GM19351 (cell line): ENCODE measurements around the gene RAPGEF4.

ENCODE experiments used
- ATAC-seq: cut with Tn5 transposase; IDR thresholded peaks from one replicate; pipeline ENCODE4 v1.9.1; 2021; ENCODE audit warnings: mild to moderate bottlenecking, moderate library complexity; ENCODE audit not compliant: unreplicated experiment

The RAPGEF4 gene

DNA sequence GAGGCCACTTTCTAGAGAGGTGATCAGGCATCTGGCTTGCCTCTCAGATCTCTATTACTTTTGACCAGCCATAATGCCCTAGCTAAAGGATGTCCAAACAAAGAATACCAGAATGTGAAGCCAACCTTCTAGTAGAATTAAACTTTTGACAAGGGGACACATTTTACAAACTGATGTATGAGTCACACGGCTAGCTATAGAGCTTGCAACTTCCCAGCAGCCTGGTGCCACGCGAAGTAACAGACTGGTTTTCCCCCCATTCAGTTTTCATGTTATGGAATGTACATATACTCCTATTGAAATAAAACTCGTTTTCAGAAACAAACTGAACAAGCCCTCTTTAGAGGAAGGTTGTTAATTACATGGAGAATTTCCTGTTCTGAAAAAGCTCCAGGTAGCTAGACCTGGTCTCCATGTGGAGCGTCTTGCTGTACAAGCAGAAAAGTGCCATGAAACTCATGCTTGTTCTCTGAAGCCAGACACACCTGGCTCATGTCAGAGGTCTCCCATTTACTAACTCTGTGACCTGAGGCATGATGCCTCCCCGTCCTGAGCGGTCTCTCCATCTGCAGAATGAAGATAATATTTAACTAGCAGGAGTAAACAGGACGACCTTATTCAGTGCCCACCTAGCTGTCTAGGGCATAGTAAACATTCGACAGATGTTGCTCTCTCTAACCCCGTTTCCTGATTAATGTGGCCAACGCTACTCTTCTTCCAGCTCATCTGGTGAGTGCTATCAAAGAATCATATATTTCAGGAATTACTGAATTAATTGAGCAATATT lies 258.5 kb downstream of the RAPGEF4 start:
- ATAC-seq = no peak

DNA sequence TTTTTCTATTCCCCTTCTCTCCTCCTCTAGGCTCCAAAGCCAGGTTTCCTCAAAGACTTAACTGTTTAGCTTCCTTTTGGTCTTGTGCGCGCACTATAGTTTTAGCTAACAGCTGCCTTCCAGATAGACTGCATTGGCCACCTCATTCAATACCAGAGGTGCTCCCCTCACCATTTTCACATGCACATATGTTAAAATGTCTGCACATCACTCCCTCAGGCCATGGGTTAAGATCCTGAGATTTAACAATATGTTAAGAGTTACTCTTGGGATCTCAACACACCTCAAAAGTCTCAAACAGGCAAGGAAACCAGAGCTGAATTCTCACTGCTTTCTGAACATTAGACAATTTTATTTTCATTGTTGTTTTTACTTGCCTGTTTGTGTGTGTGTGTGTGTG lies 259.2 kb downstream of the RAPGEF4 start:
- ATAC-seq = no peak

DNA sequence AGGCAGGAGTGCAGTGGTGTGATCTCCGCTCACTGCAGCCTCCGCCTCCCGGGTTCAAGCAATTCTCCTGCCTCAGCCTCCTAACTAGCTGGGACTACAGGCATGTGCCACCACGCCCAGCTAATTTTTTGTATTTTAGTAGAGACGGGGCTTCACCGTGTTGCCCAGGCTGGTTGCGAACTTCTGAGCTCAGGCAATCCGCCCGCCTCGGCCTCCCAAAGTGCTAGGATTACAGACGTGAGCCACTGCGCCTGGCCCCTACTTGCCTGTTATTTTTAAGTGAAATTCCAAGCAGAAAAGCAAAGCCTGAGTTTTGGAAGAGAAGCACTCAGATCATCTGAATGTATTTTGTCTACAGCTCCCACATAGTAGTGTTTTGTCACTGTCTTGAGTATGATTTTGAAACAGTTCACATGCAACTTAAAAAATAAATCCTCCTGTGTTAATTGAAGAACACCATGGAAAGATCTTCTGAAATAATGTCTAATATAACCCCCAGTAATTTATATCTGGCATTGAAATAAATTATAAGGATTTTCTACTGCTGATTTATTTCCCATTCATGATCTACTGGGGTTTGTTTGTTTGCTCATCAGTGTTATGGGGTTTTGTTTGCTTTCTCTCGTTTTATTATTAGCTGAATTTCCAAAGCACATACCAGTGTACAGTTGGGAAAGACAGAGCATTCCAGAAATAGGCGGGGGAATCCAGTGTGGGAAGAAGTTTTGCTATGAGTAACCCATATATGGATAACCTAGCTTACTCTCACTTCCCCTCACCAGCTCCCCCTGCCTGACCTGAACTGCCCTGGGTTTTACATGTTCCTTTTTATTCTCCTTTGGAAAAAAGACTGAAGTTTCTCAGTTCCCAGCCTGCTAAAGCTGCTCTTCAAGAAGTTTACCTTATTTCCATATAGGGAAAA lies 259.9 kb downstream of the RAPGEF4 start:
- no peak for ATAC-seq

DNA sequence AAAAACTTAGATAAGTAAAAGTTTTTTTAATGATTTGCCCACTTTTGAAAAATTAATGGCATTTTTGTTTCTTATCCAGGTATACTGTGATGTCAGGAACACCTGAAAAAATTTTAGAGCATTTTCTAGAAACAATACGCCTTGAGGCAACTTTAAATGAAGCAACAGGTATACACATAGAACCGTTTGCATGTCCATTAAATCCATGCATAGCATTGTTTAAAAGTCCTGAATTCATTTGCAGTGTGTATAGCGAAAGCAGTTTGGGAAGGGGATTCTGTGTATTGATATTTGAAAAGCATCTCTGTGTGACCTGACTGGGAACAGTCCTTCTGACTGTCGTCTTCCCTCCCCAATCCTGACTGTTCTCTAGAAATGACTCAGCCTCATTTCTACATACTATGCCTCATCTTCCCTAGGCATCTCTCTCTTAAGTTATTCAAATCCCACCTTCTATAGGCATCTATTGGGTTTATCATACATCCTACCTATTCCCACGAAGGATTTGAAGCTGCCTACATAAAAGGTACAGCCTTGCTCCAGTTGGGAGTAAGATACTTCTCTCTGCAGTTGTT lies 260.8 kb downstream of the RAPGEF4 start:
- ATAC-seq = no peak

DNA sequence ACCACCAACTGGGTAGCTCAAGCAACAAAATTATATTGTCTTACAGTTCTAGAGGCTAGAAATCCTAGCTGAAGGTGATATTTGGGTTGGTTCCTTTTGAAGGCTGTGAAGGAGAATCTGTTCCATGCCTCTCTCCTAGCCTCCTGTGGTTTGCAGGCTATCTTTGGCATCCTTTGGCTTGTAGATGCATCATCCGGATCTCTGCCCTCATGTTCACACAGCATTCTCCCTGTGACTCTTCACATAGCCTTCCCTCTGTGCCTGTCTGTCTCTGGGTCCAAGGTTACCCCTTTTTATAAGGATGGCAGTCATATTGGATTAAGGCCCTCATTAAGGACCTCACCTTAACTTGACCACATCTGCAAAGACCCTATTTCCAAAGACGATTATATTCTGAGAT lies 261.4 kb downstream of the RAPGEF4 start:
- no peak for ATAC-seq

DNA sequence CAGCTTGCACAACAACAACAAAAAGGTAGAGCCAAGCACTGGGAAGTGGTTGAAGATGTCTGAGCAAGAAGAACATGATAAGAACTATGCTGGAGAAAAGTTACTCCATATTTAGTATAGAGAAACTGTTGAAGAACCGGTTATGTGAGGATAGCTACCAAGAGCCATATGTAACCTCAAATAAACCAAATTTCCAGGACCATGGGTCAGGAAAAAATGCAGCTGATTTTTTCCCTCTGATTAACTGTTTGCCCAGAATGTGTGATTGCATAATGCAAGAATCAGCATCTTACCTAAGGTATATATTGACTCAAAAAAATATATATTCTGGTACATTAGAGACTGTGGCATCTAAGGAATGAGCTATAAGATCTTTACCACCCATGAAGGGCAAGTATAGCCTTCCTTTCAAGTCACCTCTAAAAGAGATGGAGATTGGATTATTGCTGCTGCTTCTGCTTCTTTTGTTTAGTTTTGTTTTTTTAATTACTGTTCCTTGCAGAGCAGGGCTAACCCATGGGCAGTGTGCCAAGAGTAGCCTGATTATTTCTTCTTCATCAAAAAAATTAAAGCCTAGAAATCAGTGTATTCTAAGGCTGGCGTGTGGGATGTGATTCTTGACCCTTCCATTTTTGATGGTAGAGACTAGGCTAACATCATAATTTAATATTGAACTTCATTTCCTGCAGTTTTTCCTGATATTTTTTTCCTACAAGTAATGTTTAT lies 263.1 kb downstream of the RAPGEF4 start:
- ATAC-seq = no peak

DNA sequence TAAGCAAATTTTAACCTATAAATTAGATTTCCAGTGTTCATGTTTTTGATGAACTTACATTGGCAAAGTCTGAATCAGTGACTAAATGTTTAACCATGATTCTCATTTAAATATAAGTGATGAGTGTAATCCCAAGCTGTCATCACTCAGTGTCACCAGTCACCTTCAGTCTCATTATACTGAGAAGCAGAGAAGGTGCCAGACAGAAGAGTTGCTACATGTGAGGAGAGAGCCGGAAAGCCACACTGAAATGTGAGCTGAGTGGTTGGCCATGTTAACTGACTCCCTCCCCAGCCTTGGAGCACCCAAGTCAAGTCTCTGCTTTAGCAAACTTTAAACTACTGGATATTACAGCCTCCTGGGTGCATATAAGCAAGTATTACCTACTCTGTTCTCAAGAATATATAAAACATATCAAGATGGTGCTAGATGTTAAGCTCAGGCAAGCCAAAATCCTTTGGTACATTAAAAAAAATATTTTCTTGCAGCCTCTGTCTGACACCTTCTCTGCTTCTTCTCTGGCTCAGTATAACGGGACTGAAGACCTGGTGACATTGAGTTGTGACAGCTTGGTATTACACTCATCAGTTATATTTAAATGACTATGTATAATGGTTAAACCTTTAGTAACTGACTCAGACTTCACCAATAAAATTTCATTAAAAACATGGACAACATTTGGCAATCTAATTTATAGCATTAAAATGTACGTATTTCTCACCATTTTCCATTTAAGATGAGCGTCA lies 264.2 kb downstream of the RAPGEF4 start:
- no peak for ATAC-seq

DNA sequence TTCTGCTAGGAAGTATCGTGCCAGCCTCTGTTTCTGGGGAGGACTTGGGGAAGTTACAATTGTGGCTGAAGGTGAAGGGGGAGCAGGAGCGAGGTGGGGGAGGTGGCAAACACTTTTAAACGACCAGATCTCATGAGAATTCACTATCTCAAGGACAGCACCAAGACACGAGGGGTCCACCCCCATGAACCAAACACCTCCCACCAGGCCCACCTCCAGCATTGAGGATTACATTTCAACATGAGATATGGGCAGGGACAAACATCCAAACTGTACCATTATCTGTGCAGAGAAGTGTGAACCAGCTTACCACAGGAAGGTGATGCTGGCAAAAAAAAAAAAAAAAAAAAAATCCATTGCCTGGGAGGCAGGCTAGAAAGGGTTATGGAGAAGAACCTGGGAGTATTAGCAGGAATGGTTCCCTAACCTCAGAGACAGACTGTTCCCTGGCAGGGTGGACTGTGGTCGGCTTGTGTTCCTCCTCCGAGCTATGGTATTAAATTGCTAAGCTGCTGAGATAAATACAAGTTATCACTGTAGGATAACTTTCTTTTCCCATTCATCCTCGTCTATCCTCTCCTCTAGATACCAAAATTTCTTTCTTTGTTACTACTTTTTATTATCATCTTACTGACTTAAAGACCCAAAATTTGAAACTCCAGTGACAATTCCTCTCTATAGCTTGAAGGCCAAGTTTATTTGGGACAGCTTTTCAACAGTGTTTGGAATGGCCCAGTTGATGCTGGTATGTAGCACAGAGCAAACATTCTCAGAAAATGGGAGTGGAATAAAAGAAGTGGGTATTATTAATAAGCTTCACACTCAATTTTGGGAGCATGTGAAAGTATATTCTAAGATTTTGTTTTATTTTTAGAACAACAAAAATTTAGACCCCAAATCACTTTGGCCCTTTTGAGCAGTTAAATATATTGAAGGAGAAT lies 266.3 kb downstream of the RAPGEF4 start:
- ATAC-seq = no peak

DNA sequence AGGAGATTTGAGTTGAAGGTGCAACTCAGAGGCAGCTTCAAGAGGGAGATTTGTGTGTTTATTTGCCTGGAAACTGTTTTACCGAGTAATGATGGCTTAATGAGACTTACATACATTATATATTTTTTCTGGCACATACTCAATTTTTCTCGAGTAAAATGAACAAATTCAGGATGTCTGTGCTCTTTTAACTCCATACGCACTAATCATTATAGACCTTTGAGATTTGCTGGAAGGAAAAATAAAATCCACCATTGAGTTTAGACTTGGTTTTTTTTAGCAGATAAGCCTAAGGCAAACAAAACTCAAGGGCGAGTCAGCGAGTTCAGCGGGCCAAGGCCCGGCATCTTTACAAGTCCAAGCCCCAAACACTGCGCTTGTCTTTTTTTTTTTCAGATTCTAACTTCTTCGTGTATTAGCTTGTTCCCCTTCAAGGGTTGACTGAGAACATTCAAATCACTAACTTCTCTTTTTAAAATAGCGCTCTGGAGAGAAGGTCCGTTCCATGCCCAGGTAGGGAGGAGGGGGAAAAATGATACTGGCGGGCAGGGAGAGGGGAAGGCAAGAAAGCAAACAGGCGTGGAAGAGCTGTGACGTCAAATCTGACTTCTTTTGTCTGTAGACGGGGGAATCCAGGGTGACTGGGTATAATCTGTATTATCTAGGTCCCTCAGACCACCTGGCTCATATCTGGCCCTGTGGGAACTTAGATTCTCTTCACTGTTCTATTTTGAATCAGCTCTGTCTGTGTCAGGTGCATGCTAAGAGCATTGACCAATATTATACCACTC lies 267.3 kb downstream of the RAPGEF4 start:
- ATAC-seq = no peak

DNA sequence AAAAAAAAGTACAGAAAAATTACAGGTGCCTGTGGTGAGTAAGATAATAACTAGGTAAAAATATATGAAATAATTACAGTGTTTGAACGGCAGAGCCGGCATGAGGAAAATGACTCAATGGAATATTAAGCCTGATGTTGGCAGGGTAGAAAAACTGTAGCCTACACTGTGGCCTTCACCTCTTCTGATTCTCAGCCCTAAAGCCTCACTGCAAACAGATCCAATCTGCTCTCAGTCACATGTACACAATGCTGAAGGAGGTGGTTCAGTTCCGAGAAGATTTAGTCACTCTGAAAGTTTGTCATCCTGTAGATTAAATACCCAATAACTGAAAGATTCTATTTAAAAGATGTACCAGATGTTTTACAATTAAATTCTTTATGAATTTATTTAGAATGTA lies 273.1 kb downstream of the RAPGEF4 start:
- ATAC-seq = no peak

DNA sequence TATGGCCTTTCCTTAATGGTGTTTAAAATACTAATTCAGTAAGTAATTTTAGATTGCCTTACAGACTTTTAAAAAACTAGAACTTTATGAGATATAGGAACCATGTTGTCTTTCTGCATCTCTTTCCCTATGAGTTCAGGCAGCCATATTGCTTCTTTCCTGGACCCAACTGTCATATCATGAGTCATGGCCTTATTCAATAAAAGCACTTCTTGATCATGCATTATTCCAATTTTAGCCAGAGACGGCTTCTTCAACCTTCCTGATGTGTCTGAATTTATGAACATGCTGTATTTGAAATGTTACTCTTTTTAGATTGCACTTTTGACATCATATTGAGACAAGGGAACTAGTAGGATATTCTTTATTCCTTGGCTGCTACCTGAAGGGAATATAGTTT lies 274.6 kb downstream of the RAPGEF4 start:
- ATAC-seq = no peak

DNA sequence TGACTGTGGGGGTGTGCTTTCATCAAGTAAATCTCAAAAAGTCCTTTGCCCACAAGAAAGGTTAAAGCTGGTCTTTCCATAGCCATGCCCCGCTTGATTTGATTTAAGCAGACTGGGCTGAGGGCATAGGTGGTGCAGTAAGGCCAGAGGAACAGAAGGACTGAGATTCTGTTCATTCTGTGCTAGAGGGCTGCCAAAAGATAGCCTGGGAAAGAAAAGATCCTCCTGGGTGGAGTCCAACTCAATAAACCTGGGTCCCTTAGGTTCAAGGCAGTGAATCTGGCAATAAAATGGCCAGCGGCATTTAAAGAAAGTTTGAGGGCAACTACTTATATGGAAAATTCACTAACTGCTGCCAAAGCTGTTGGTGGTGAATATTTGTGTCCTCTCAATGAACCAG lies 280.8 kb downstream of the RAPGEF4 start:
- no peak for ATAC-seq

DNA sequence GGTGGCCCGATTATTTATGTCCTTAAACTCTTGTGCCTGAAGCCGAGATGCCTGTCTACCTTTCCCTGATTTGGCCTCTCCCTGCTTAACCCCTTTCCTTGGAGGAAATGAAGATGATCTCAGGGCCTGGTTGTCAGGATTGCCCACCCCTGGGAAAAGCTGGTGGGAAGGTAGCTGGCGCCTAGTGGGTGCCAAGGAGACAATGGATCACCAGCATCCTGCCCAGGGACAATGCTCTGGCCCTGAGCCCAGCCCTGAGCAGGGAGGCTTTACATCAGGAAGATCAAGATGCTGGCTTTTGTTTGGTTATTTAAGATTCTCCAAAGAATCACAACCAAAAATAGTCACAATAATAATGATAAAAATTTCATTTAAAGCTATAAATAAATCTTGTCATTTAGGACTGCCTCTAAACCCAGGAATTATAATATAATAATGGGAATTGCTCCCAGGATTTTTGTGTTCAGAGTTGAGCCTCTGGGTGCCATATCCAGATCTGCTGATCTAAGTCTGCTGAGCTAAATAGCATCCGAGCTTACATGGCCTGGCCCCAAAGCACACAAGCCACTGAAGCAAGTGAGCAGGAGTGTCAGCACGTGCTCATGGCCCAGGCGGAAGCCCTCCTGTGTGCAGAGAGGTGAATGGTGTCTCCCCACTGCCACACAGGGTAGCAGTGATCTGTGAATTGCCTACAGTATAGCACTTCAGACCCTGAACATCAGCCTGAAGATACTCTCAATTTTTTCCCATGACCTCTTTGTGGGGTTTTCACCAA lies 282.2 kb downstream of the RAPGEF4 start:
- no peak for ATAC-seq

DNA sequence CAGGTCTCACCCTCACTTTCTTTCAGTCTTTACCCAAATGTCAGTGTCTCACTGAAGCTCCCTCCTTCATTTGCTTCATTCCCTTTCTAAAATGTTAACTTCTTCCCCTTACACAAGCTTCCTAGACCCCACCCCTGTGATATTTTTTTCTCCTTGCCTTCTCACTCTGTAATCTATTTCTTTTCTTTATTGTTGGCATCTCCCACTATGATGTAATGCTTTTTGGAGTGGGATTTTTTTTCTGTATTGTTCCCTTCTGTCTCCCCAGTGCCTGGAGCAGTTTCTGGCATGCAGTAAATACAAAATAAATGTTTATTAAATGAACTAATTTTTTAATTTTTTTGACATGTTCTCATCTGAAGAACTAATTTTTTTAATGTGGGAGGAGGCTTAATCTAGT lies 284.1 kb downstream of the RAPGEF4 start:
- no peak for ATAC-seq

DNA sequence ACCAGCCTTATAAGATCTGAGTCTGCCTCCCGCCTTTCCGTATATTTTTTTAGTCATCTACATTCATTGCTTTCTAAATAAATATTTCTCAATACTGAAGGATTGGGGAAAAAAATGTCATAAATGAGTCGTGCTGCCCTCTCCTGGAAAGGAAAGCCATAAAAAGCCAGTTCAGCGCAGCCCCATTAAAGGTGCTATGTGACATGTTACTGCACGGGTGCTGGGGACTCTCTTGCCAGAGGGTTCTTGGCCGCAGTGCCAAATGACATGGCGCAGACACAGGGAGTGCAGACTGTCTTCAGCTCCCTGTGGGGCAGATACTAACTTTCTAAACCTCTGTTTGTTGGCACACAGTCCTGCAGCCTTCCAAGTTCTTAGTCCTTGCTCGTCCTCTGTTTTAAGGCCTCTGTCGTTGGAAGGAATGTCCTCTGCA lies 286.3 kb downstream of the RAPGEF4 start:
- ATAC-seq = no peak

DNA sequence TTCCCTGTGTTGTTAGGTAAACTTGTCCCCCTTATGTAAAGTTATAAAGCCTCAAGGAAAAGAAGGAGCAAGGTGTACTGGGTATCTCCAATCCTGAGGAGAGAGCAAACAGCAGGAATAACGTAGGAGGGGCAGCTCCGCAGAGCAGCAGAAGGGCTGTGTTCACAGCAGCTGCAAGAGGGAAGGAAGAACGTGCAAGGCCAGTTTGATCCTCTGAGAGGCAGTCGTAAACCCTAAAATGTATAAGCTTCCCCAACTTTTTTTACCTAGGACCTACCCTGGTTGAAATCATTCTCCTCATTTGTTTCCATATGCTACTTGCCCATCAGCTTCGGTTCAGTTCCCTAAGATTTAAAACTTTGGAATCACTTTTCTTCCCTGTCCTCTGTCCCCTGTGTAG lies 288.1 kb downstream of the RAPGEF4 start:
- ATAC-seq = no peak

DNA sequence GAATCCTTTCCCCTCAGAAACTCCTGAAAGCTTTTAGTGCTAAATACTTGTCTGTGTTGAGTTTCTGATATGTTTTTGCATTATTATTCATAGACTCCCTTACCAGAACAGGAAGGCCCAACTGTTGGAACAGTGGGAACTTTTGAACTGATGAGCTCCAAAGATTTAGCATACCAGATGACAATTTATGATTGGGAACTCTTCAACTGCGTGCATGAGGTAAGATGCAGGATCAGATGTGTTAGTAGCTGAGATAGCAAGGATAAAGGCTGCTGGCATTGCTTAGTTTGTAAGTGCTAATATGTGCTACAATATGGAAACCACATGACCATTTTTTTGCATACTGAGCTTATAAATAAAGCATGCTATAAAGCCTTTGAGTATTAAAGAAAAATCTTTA lies 290.8 kb downstream of the RAPGEF4 start:
- no peak for ATAC-seq
